Chondrocyte (in vitro differentiated cells): ENCODE data around the gene DST. TPM values are rescaled to one million over a fixed set of nuclear protein-coding genes. Genes with fewer than 3 reads are reported as not detected.
"Not testable (repeated sequence)": the region's sequence is repeated elsewhere in the genome, so short reads cannot be mapped to it uniquely, and the experiment has no call there.

ENCODE experiments used
- DNase-seq: peaks from one replicate; pipeline ENCODE4 v3.0.0; 2021; ENCODE audit warnings: mixed read lengths, low spot score
- H3K27ac Mint-ChIP-seq: one replicate; pipeline ENCODE4 v1.8.0; 2021; ENCODE audit warnings: mild to moderate bottlenecking, moderate library complexity, mixed read lengths; ENCODE audit not compliant: unreplicated experiment
- H3K27me3 Mint-ChIP-seq: 2 replicates; pipeline ENCODE4 v1.8.0; 2021; ENCODE audit warnings: low read depth, mixed read lengths
- H3K36me3 Mint-ChIP-seq: 2 replicates; pipeline ENCODE4 v1.8.0; 2021; ENCODE audit warnings: low read depth, mixed read lengths
- H3K4me1 Mint-ChIP-seq: 2 replicates; pipeline ENCODE4 v1.8.0; 2021; ENCODE audit warnings: low read depth, mild to moderate bottlenecking, mixed read lengths
- H3K4me3 Mint-ChIP-seq: one replicate; pipeline ENCODE4 v1.8.0; 2021; ENCODE audit warnings: mild to moderate bottlenecking, moderate library complexity, mixed read lengths; ENCODE audit not compliant: unreplicated experiment
- H3K9me3 Mint-ChIP-seq: 2 replicates; pipeline ENCODE4 v1.8.0; 2021; ENCODE audit warnings: low read depth, mixed read lengths
- total RNA-seq: library from RNA; stranded (reverse); gene quantifications from 3 replicates; pipeline ENCODE4 v1.2.1, GENCODE V29; 2021
- TF ChIP-seq, protein P1 (sequence below): fragments of 200-600 bp; sonication (generic); IDR thresholded peaks from 2 replicates; pipeline ENCODE4 v1.5.0; 2021; ENCODE audit warnings: antibody characterized with exemption, mild to moderate bottlenecking, moderate library complexity

The DST gene
- total RNA-seq, 1 donor from 2014 or later, result 168 TPM

DNA sequence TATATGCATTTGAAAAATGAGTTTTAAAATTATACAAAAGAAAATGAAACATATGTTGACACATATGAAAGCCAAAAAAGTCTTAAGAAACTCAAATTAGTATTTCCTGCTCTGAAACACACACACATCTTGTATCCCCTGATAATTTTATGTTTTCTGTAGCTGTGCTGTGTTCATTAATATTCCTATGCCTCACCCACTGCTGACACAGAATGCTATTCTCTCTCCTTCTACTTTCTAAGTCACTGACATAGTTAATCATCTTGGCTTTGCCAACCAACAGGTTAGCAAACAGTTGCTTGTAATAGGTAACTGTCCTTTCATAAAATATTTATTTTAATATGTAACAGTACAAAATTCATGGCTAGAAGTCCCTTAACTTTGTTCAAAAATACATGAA is 140.7 kb downstream of the DST start:
- DNase-seq, result no peak
- Mint-ChIP-seq H3K4me3 (no peak overlapping the region), H3K9me3 (no peaks in the 10 kb centered on the region), H3K27me3 (no peaks in the 10 kb centered on the region), H3K4me1 (peaks cover 38% of the 10 kb centered on the region), H3K27ac (no peak overlapping the region), H3K36me3 (peaks cover 12% of the 10 kb centered on the region)
- TF ChIP-seq, protein P1, sequence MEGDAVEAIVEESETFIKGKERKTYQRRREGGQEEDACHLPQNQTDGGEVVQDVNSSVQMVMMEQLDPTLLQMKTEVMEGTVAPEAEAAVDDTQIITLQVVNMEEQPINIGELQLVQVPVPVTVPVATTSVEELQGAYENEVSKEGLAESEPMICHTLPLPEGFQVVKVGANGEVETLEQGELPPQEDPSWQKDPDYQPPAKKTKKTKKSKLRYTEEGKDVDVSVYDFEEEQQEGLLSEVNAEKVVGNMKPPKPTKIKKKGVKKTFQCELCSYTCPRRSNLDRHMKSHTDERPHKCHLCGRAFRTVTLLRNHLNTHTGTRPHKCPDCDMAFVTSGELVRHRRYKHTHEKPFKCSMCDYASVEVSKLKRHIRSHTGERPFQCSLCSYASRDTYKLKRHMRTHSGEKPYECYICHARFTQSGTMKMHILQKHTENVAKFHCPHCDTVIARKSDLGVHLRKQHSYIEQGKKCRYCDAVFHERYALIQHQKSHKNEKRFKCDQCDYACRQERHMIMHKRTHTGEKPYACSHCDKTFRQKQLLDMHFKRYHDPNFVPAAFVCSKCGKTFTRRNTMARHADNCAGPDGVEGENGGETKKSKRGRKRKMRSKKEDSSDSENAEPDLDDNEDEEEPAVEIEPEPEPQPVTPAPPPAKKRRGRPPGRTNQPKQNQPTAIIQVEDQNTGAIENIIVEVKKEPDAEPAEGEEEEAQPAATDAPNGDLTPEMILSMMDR, result no peak

DNA sequence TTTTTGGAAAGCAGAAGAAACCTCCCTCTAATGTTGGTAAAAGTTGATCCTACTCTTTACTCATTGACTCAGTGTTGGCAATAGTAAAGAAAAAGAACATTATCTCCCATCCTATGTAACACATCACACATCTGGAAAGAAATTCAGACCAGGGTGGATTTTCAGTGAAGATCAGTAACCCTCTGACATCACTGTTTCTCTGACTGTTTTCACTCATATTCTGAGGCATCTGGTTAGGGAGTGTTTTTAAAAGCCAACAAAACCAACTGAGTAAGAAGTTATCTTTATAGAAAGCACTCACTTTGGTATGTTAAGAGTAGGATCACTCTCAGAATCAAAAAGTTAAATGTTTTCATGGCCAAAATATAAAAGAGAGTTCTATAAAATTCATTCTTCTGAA is 143.6 kb downstream of the DST start:
- DNase-seq, result no peak

DNA sequence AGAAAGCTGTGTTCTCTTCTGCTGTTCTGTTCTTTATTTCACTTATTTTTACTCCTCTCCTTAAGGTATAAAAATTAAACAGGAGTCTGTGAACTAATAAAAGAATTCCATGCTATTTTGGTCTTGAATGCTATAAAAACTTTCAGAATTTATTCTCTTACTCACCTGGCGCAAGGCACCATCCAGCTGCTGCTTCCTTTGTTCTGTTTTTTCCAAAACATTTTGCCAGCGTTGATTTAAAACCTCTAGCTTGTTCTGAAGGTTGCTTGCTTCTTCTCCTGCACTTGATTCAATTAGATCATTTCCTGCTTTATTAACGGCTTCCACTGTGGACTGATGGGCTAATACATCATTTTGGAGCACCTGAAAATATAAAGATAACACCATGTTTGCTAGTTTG is 145.0 kb downstream of the DST start:
- Mint-ChIP-seq H3K36me3 (peaks cover 20% of the 10 kb centered on the region), H3K27me3 (no peaks in the 10 kb centered on the region), H3K4me1 (peaks cover 17% of the 10 kb centered on the region), H3K4me3 (no peak overlapping the region), H3K9me3 (no peaks in the 10 kb centered on the region), H3K27ac (no peak overlapping the region)
- TF ChIP-seq, protein P1, result no peak
- no peak for DNase-seq

More for the DNA sequence above, 143.6 kb downstream of the DST start:
- Mint-ChIP-seq H3K27me3 (no peaks in the 10 kb centered on the region), H3K27ac (peak overlapping the region; percentile 76), H3K36me3 (peaks cover 18% of the 10 kb centered on the region), H3K9me3 (no peaks in the 10 kb centered on the region), H3K4me1 (peaks cover 17% of the 10 kb centered on the region), H3K4me3 (no peak overlapping the region)
- TF ChIP-seq, protein P1, result no peak

DNA sequence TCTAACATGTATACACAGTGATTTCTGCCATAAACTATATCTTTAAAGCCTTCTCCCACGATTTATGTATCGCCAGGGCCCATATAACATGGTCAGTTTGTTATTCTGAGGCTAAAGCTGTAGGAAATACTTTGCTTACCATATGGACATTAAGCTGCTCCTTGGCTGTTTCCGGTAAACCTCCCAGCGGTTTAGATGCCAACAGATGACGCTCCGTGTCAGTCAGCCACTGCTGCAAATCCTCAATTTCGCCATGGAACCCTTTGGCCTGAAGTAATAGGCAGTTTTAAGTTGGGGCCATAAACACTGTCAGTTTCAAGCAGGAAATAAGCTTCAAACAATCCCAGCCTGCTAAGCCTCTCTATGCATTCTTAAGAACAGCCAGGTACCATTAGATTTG is 145.4 kb downstream of the DST start:
- H3K4me3 Mint-ChIP-seq, result no peak overlapping the region
- peaks cover 25% of the 10 kb centered on the region for H3K36me3 Mint-ChIP-seq
- no peak overlapping the region for H3K27ac Mint-ChIP-seq
- H3K4me1 Mint-ChIP-seq, result peaks cover 17% of the 10 kb centered on the region
- TF ChIP-seq, protein P1, result no peak
- H3K9me3 Mint-ChIP-seq, result no peaks in the 10 kb centered on the region
- DNase-seq, result no peak
- no peaks in the 10 kb centered on the region for H3K27me3 Mint-ChIP-seq

DNA sequence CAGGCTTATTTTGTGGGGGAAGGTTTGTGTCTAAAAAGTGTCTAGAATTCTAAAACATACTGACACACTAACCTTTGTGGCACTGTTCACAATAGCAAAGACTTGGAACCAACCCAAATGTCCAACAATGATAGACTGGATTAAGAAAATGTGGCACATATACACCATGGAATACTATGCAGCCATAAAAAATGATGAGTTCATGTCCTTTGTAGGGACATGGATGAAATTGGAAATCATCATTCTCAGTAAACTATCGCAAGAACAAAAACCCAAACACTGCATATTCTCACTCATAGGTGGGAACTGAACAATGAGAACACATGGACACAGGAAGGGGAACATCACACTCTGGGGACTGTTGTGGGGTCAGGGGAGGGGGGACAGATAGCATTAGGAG is 146.0 kb downstream of the DST start:
- not testable (repeated sequence) for H3K9me3 Mint-ChIP-seq, H3K27ac Mint-ChIP-seq, DNase-seq, H3K27me3 Mint-ChIP-seq, H3K4me3 Mint-ChIP-seq
- peaks cover 30% of the 10 kb centered on the region for H3K36me3 Mint-ChIP-seq
- H3K4me1 Mint-ChIP-seq, result peaks cover 20% of the 10 kb centered on the region

DNA sequence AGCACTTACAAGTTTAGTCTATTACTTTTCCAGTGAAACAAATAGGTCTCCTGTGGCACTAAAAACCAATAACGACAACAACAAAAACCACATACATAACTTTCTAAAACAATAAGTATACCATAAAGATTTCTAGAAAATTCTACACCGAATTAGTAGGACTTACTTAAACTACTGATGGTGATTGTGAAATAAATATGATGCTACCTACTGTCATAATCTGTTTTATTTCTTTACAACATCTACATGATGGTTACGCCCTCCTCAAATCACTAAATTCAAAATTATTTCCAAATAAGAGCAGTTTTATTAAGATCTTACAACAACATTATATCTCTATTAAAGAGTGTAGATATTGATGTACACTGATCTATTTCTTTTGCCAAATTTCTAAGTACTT is 147.0 kb downstream of the DST start:
- Mint-ChIP-seq H3K4me3 (no peak overlapping the region), H3K27me3 (no peaks in the 10 kb centered on the region), H3K27ac (no peak overlapping the region), H3K9me3 (no peaks in the 10 kb centered on the region), H3K36me3 (peaks cover 34% of the 10 kb centered on the region), H3K4me1 (peaks cover 26% of the 10 kb centered on the region)
- TF ChIP-seq, protein P1, result no peak
- DNase-seq, result no peak
